Ammon's horn (tissue), 1 donor: Measurements from ENCODE around the gene TEX47.

ENCODE experiments used
- DNase-seq: peaks from one replicate; pipeline ENCODE4 v3.0.0-alpha.2; 2016; ENCODE audit warnings: low spot score

The TEX47 gene

GRCh38 chr7:88746126-88746525, 49.4 kb downstream of the TEX47 start:
- no peak for DNase-seq
